ENCODE data around the gene TTC34.
"Not testable (repeated sequence)": the region's sequence is repeated elsewhere in the genome, so short reads cannot be mapped to it uniquely, and the experiment has no call there.

TTC34 gene

DNA sequence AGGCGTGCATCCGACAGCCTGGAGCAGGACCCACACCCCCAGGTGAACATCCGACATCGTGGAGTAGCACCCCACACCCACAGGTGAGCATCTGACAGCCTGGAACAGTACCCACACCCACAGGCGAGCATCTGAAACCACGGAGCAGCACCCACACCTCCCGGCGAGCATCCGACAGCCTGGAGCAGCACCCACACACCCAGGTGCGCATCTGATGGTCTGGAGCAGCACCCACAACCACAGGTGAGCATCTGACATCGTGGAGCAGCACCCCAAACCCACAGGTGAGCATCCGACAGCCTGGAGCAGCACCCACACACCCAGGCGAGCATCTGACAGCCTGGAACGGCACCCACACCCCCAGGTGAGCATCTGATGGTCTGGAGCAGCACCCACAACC lies 46.1 kb downstream of the TTC34 start:
- H4K8ac ChIP-seq (ENCODE audit: low read length); H3K27ac ChIP-seq (ENCODE audit: low read length, poor library complexity, severe bottlenecking): not testable (repeated sequence)

DNA sequence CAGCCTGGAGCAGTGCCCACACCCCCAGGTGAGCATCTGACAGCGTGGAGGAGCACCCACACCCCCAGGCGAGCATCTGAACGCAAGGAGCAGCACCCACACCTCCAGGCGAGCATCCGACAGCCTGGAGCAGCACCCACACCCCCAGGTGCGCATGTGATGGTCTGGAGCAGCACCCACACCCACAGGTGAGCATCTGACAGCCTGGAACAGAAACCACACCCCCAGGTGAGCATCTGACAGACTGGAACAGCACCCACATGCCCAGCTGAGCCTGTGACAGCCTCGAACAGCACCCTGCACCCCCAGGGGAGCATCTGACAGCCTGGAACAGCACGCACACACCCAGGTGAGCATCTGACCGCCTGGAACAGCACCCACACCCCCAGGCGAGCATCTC lies 46.9 kb downstream of the TTC34 start:
- H4K91ac ChIP-seq (ENCODE audit: low read length); H3K9me3 ChIP-seq (ENCODE audit: control insufficient read depth, low read length); H2AK5ac ChIP-seq (ENCODE audit: low read length, severe bottlenecking); H2BK15ac ChIP-seq (ENCODE audit: low read depth, poor library complexity, severe bottlenecking); H3K23ac ChIP-seq (ENCODE audit: low read length in 2 of 2); H2BK120ac ChIP-seq (ENCODE audit: low read depth, low read length); H3K36me3 ChIP-seq (ENCODE audit: control insufficient read depth in 1 of 2, insufficient read depth in 2 of 2, low read depth in 1 of 2, low read length in 2 of 2); H3K27me3 ChIP-seq (ENCODE audit: control insufficient read depth in 1 of 2, insufficient read depth in 1 of 2, low read length in 2 of 2); H3K4me2 ChIP-seq (ENCODE audit: low read length, poor library complexity, severe bottlenecking); H3K4me1 ChIP-seq (ENCODE audit: control insufficient read depth, insufficient read depth, low read depth, low read length); H3K27ac ChIP-seq (ENCODE audit: low read length, poor library complexity, severe bottlenecking); H2AFZ ChIP-seq (ENCODE audit: low read depth, low read length); H2BK12ac ChIP-seq (ENCODE audit: low read length in 2 of 2); H3K4ac ChIP-seq (ENCODE audit: low read depth in 1 of 2, low read length in 2 of 2); H3K4me3 ChIP-seq (ENCODE audit: insufficient read depth in 1 of 2, low read depth in 1 of 2, low read length in 2 of 2); H2BK5ac ChIP-seq (ENCODE audit: low read depth, low read length, poor library complexity, severe bottlenecking); DNase-seq; H3K14ac ChIP-seq (ENCODE audit: low read length in 2 of 2); H3K79me1 ChIP-seq (replicated peaks; ENCODE audit: low read length, poor library complexity, severe bottlenecking); H4K8ac ChIP-seq (ENCODE audit: low read length); H3K18ac ChIP-seq (ENCODE audit: low read depth in 1 of 2, low read length in 2 of 2); H3K9ac ChIP-seq (ENCODE audit: low read length): not testable (repeated sequence)
- no CpG with 5 or more reads among the region's 10 CpGs for WGBS

More for the DNA sequence above, 46.1 kb downstream of the TTC34 start:
- not testable (repeated sequence) for H2BK120ac ChIP-seq (ENCODE audit: low read depth, low read length); H3K36me3 ChIP-seq (ENCODE audit: control insufficient read depth in 1 of 2, insufficient read depth in 2 of 2, low read depth in 1 of 2, low read length in 2 of 2); H3K18ac ChIP-seq (ENCODE audit: low read depth in 1 of 2, low read length in 2 of 2); H3K14ac ChIP-seq (ENCODE audit: low read length in 2 of 2); H3K27me3 ChIP-seq (ENCODE audit: control insufficient read depth in 1 of 2, insufficient read depth in 1 of 2, low read length in 2 of 2); H2BK5ac ChIP-seq (ENCODE audit: low read depth, low read length, poor library complexity, severe bottlenecking); H2BK15ac ChIP-seq (ENCODE audit: low read depth, poor library complexity, severe bottlenecking); H2AK5ac ChIP-seq (ENCODE audit: low read length, severe bottlenecking); H3K9ac ChIP-seq (ENCODE audit: low read length); H2AFZ ChIP-seq (ENCODE audit: low read depth, low read length); H3K9me3 ChIP-seq (ENCODE audit: control insufficient read depth, low read length); H3K4me1 ChIP-seq (ENCODE audit: control insufficient read depth, insufficient read depth, low read depth, low read length); H3K79me1 ChIP-seq (replicated peaks; ENCODE audit: low read length, poor library complexity, severe bottlenecking); H3K23ac ChIP-seq (ENCODE audit: low read length in 2 of 2); H3K4me3 ChIP-seq (ENCODE audit: insufficient read depth in 1 of 2, low read depth in 1 of 2, low read length in 2 of 2); DNase-seq; H3K4me2 ChIP-seq (ENCODE audit: low read length, poor library complexity, severe bottlenecking); H3K4ac ChIP-seq (ENCODE audit: low read depth in 1 of 2, low read length in 2 of 2); H2BK12ac ChIP-seq (ENCODE audit: low read length in 2 of 2); H4K91ac ChIP-seq (ENCODE audit: low read length)
- WGBS = no CpG with 5 or more reads among the region's 14 CpGs

DNA sequence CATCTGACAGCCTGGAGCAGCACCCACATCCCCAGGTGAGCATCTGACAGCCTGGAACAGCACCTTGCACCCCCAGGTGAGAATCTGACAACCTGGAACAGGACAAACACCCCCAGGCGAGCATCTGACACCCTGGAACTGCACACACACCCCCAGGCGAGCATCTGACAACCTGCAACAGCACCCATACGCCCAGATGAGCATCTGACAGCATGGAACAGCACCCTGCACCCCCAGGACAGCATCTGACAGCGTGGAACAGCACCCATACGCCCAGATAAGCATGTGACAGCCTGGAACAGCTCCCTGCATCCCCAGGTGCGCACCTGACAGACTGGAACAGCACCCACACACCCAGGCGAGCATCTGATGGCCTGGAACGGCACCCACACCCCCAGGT lies 49.0 kb downstream of the TTC34 start:
- H2BK120ac ChIP-seq (ENCODE audit: low read depth, low read length); H2BK15ac ChIP-seq (ENCODE audit: low read depth, poor library complexity, severe bottlenecking); H3K4ac ChIP-seq (ENCODE audit: low read depth in 1 of 2, low read length in 2 of 2); H2AFZ ChIP-seq (ENCODE audit: low read depth, low read length); H3K4me3 ChIP-seq (ENCODE audit: insufficient read depth in 1 of 2, low read depth in 1 of 2, low read length in 2 of 2); H3K23ac ChIP-seq (ENCODE audit: low read length in 2 of 2); H3K27ac ChIP-seq (ENCODE audit: low read length, poor library complexity, severe bottlenecking); H3K4me2 ChIP-seq (ENCODE audit: low read length, poor library complexity, severe bottlenecking); H2BK5ac ChIP-seq (ENCODE audit: low read depth, low read length, poor library complexity, severe bottlenecking); H3K14ac ChIP-seq (ENCODE audit: low read length in 2 of 2); H3K27me3 ChIP-seq (ENCODE audit: control insufficient read depth in 1 of 2, insufficient read depth in 1 of 2, low read length in 2 of 2); H3K79me1 ChIP-seq (replicated peaks; ENCODE audit: low read length, poor library complexity, severe bottlenecking); H3K18ac ChIP-seq (ENCODE audit: low read depth in 1 of 2, low read length in 2 of 2); H3K36me3 ChIP-seq (ENCODE audit: control insufficient read depth in 1 of 2, insufficient read depth in 2 of 2, low read depth in 1 of 2, low read length in 2 of 2); H3K9me3 ChIP-seq (ENCODE audit: control insufficient read depth, low read length); H3K9ac ChIP-seq (ENCODE audit: low read length); H4K91ac ChIP-seq (ENCODE audit: low read length); H2AK5ac ChIP-seq (ENCODE audit: low read length, severe bottlenecking); H3K4me1 ChIP-seq (ENCODE audit: control insufficient read depth, insufficient read depth, low read depth, low read length); DNase-seq; H4K8ac ChIP-seq (ENCODE audit: low read length); H2BK12ac ChIP-seq (ENCODE audit: low read length in 2 of 2): not testable (repeated sequence)
- WGBS = 4% methylated on average over 3 of the region's 8 CpGs

DNA sequence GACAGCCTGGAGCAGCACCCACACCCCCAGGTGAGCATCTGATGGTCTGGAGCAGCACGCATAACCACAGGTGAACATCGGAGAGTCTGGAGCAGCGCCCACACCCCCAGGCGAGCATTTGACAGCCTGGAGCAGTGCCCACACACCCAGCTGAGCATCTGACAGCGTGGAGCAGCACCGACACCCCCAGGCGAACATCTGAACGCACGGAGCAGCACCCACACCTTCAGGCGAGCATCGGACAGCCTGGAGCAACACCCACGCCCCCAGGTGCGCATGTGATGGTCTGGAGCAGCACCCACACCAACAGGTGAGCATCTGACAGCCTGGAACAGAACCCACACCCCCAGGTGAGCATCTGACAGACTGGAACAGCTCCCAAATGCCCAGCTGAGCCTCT lies 49.6 kb downstream of the TTC34 start:
- H3K4ac ChIP-seq (ENCODE audit: low read depth in 1 of 2, low read length in 2 of 2); H2BK15ac ChIP-seq (ENCODE audit: low read depth, poor library complexity, severe bottlenecking); H3K4me2 ChIP-seq (ENCODE audit: low read length, poor library complexity, severe bottlenecking); H3K23ac ChIP-seq (ENCODE audit: low read length in 2 of 2); H3K27ac ChIP-seq (ENCODE audit: low read length, poor library complexity, severe bottlenecking); H4K91ac ChIP-seq (ENCODE audit: low read length); H3K18ac ChIP-seq (ENCODE audit: low read depth in 1 of 2, low read length in 2 of 2); H2BK12ac ChIP-seq (ENCODE audit: low read length in 2 of 2); H3K4me1 ChIP-seq (ENCODE audit: control insufficient read depth, insufficient read depth, low read depth, low read length); H3K4me3 ChIP-seq (ENCODE audit: insufficient read depth in 1 of 2, low read depth in 1 of 2, low read length in 2 of 2); H3K9ac ChIP-seq (ENCODE audit: low read length); H3K36me3 ChIP-seq (ENCODE audit: control insufficient read depth in 1 of 2, insufficient read depth in 2 of 2, low read depth in 1 of 2, low read length in 2 of 2); H2BK120ac ChIP-seq (ENCODE audit: low read depth, low read length); H3K79me1 ChIP-seq (replicated peaks; ENCODE audit: low read length, poor library complexity, severe bottlenecking); DNase-seq; H3K9me3 ChIP-seq (ENCODE audit: control insufficient read depth, low read length); H2AFZ ChIP-seq (ENCODE audit: low read depth, low read length); H4K8ac ChIP-seq (ENCODE audit: low read length); H3K27me3 ChIP-seq (ENCODE audit: control insufficient read depth in 1 of 2, insufficient read depth in 1 of 2, low read length in 2 of 2); H2AK5ac ChIP-seq (ENCODE audit: low read length, severe bottlenecking); H3K14ac ChIP-seq (ENCODE audit: low read length in 2 of 2); H2BK5ac ChIP-seq (ENCODE audit: low read depth, low read length, poor library complexity, severe bottlenecking): not testable (repeated sequence)
- WGBS = 56% methylated on average over 11 of the region's 13 CpGs

Measured in mesenchymal stem cell (in vitro differentiated cells and primary cell).